GM12801 (cell line): ENCODE results near the gene DNAJA2.

Source experiments
- CTCF ChIP-seq: IDR thresholded peaks from one replicate; pipeline ENCODE4 v1.5.1; 2011; ENCODE audit warnings: control low read depth; ENCODE audit not compliant: insufficient read length; ENCODE audit errors: extremely low read depth

Gene DNAJA2

GRCh38 chr16:46923513-46924295 is 49.8 kb downstream of the DNAJA2 start:
- no peak for TF ChIP-seq CTCF

DNA sequence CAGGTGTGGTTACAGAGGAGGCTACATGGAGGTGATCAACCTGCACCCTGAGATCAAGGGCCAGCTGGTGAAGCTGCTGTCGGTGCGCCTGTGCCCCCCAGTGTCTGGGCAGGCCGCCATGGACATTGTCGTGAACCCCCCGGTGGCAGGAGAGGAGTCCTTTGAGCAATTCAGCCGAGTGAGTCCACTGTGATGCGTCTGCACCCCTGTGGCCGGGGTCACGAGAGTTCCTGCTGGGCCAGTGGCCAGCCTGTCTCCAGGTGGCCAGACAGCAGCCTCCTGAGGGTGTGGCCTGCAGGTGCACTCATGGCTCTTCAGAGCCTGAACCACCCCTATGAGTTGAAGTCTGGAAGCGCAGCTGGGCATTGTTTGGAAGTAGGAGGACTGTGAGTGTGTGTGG is 51.2 kb downstream of the DNAJA2 start:
- no peak for TF ChIP-seq CTCF

DNA sequence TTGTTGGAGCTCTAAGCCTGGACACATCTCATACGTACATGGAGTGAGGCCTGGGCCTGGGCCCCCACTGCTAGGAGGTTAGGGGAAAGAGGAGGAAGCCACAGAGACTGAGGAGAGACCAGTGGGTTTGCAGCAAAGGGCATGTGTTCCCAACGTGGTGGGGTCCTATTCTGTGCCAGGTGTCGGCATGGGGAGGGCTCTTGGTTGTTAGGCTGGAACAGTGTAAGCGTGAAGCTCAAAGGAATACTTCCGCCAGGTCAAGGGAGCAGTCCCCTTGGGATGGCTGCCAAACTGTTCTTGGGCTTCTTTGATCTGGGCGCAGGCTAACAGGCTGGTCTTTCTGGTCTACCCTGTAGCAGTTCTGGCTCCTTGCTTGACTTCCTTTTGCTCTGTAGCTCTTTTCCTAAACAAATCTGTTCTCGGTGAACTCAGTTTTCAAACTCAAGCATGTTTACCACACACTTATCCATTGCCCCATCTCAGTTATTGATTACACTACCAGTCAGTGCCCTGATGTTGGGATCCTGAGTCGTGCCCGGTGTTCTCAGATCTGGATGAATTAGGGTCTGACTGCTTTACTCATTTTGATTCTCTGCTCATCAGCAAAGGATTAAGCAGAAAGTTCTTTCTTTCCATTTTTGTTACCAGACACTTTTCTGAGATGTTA is 52.9 kb downstream of the DNAJA2 start:
- no peak for TF ChIP-seq CTCF

DNA sequence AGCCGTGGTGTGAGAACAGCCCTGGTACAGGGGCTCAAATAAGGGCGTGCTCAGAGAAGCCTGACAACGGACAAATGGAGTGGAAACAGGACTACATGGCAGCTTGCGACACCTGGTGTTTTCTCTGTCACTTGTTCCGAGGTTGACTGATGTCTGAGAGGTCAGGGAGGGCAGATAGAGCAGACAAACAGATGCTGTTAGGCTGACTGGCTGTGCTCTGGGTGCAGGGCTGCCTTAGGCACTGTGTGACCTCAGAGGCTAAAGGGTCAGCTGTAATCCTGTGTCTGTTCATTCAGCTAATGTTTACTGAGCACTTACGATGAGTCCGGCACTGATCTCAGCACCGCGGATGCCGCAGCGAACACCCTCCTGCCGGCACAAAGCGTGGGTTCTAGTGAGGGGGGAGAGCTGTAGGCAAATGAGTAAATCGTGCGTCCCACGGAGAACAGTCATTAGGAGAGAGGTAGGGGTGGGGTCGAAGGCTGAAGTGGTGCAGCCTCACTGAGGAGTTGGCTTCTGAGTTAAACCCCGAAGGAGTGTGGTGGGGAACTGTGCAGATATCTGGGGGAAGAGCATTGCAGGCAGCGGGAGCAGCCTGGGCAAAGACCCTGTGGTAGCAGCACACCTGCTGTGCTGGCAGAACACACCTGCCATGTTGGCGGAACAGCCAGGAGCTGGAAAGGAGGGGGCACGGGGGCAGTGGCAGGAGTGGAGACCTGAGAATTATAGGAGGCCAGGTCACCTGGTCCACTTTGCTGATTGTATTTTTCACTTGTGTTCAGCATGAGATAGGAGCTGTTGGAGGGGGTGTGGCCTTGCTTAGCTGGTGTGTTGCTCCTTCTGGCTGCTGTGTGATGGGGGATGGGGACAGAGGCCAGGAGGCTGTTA is 54.3 kb downstream of the DNAJA2 start:
- no peak for TF ChIP-seq CTCF

DNA sequence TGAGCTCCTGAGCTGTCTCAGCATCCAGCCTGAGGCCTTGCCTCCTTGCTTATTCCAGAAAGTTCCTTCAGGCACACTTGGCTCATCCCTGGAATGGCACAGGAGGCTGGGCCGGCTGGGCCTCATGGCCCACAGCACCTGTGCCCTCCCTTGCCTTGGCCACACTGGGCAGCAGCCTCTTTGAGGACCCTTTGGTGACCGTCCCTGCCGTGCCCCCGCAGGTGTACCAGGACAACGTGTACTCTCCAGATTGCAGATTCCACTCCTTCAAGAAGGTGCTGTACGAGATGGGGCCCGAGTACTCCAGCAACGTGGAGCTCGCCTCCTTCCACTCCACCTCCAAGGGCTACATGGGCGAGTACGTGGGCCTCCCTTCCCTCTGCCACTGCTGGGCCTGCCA is 55.1 kb downstream of the DNAJA2 start:
- no peak for TF ChIP-seq CTCF

- TF ChIP-seq CTCF = no peak
Measured at GRCh38 chr16:46916980-46917379, 56.5 kb downstream of the DNAJA2 start.

DNA sequence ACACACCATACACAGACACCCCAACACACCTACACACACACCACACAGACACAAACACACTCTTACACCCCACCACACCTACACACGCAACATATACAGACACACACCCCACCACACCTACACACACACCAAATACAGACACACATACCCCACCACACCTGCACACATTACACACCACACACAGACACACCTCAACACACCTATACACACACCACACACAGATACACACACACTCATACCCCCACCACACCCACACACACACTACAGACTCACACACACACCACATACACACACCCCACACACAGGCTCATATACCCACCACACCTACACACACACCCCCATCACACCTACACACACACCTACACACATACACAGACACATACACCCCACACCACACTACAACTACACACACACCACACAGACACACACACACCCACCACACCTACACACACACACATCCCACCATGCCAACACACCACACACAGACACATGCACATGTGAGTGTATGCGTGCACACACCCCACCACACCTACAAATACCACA is 57.9 kb downstream of the DNAJA2 start:
- no peak for TF ChIP-seq CTCF
